Superior temporal gyrus (tissue), 1 donor: ENCODE measurements around the gene ANAPC15.

Experiments used
- DNase-seq: peaks from one replicate; pipeline ENCODE4 v3.0.0-alpha.2; 2016; ENCODE audit errors: extremely low spot score

ANAPC15 gene

DNA sequence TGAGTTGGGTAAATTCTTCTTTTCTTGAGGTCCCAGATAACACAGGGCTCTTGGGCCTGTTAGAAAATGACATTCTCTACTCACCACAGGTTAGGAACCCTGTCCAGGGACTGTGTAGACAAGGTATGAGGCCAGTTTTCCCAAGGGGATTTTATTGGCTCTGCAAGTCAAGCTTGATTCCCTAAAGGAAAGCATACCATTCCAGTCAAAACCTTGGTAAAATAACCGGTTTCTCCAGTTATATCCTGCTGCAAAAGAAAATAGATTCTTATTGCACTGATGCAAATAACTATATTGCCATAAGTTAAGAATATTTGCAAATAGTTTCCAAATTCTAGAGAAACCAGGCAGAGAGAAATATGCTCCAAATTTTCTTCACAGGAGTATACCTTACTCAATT is 13.5 kb upstream of the ANAPC15 start:
- no peak for DNase-seq

DNA sequence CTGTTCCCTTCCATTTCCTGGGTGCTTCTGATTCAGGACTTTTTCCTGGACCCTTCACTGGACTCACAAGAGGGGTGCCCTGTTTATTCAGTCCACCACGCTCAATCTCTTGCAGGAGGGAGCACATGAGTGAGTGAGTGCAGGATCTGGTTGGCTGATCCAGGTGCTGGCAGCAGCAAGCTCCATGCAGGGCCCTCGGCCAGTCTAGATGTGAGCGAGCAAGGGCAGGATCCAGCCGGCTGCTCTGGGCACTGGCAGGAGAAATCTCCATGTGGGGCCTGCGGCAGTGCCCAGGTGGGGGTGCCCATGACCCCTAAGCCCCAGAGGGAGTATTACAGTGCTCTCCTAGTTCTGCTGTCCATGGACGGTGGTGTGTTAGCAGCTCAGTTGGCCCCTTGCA is 11.6 kb upstream of the ANAPC15 start:
- DNase-seq, result no peak

DNA sequence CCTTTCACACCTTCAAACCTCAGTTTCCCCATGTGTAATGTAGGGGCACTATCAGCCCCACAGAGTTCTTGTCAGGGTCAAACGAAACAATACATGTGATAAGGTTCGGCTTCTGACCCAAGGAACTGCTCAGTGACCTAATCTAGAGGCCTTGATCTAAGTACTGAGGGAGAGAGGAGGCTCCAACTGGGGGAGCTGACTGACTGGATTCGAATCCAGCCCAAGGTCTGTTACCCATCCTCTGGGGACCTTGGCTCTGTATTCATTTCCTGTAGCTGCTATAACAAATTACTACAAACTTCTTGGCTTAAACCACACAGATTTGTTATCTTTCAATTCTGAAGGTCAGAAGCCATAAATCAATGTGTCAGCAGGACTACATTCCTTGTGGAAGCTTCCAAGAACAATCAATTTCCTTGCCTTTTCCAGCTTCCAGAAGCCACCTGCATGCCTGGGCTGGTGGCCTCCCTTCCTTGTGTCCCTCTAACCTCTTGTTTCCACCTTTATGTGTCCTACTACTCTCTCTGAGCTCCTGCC is 10.7 kb upstream of the ANAPC15 start:
- no peak for DNase-seq

DNA sequence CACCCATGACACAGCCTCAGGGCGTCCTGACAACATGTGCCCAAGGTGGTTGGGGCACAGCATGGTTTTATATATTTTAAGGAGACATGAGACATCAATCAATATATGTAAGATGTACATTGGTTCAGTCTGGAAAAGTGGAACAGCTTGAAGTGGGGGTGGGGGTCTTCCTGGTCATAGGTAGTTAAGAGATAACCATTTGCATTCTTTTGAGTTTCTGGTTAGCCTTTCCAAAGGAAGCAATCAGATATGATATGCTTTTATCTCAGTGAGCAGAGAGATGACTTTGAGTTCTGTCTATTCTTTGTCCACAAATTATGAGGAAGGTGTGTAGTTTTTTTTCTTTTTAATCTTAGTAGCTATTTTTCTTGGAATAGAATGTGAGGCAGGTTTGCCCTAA is 10.1 kb upstream of the ANAPC15 start:
- no peak for DNase-seq

DNA sequence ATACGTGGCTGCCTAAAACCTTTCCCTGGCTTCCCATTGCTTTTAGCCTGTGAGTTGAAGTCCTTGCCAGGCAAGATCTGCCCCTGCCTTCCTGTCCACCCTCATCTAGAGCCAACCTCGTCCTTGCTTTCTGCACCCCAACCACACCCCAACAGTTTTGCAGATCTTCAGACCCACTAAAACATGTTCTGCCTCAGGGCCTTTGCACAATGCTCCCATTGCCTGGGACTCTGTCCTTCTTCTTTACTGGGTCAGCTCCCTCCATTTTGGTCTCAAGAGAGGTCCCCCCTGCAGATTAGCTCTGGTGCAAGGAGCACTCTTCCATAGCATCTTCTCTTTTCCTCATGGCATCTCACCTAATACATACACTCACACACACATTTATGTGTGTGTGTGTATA is 8.4 kb upstream of the ANAPC15 start:
- DNase-seq, result no peak

DNA sequence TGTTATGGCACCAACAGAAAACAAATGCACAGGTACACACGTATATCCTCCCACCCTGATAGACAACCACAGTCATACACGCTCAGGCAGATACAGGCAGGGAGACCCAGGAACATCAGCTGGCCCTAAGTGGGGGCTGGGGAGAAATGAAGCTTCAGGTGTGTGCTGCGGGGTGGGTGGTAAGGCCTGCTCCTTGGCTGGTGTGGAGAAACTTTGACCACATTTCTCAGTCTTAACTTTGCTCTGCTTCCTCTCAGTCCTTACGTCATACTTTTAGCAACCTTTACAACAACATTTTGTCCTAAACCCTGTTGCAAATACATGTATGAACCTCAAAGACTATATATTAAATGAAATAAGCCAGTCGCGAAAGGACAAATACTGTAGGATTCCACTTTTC is 6.7 kb upstream of the ANAPC15 start:
- no peak for DNase-seq

DNA sequence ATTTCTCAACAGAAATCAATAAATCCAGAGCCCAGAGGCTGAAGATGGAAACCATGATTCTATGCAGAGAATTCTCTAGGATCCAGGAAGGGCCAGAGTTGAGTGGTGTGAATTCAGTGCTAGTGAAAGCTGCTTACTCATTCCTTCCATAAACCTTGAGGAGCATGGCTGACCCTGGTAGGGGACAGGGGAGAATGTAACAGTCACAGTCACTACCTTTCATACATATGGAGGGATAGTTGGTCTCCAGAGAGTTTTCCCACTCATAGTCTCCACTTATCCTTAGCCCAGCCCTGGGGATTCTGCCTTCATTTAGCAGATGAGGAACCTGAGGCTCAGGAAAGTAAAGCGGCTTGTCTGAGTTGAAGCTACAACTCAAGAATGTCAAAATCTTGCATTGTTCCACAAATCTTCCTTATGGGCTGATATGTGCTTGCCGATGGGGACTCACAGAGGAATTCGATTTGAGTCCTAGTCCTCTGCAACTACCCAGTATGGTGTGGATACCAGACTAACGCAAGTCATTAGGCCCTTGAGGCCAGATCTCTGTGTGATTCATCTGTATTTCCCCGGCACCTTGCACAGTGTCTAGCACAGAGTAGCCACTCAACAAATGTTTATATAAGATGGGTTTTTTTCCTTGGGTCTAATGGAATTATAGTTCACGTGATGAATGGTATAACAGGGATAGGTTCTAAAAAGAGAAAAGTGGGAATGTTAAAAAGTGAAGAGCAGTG is 3.7 kb upstream of the ANAPC15 start:
- no peak for DNase-seq

DNA sequence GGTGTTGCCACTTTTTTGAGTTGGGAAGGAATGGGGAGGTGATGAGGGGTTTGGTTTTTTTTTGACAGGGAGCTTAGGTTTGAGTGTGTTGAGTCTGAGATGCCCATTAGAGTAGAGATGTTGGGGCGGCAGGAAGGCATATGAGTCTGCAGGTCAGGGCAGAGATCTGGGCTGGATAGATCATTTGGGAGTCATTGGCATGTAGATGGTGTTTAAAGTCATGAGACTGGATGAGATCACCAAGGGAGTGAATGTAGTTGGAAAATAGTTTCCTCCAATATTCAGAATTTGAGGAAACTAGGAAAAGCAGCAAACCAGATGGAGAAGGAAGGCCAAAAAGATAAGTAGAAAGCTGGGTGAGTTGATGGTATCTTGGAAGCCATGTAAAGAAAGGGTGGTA is 2.1 kb upstream of the ANAPC15 start:
- DNase-seq, result no peak

DNA sequence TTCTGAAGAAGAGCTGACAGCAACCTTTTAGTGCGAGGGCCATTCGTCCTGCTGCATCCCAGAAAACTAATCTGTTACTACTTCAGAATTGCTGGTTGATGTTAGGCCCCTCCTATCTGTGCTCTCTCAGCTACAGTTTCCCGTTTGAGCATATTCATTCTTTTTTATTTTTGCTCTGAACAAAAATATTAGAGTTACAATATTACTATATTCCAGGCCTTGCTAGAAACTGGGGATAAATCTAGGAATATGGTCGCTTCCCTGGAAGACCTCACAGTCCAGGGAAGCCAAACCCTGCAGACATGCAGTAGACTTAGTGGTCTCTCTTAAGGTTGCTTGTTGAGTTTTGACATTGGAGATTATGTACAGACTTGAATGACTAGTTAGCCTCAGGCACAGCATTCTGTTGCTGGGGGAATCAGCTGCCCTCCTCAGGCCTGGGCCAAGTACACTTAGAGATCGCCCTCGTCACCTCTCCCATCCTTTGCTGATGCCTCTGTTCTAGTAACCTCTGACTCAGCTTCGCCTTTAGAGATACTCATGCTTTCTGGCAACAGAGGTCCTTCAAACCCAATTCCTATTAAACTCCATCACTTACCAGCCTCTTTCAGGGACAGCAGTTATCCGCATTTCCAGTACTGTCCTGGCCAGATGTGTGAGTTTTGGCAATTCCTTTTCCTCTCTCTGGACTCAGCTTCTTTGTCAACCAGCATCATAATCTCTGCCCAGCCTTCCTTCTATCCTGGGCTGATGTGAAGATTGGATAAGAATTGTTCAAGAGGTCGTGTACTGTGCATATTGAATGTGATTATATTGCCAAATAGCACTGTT is 698 bp upstream of the ANAPC15 start:
- DNase-seq, result peak; percentile 20

DNA sequence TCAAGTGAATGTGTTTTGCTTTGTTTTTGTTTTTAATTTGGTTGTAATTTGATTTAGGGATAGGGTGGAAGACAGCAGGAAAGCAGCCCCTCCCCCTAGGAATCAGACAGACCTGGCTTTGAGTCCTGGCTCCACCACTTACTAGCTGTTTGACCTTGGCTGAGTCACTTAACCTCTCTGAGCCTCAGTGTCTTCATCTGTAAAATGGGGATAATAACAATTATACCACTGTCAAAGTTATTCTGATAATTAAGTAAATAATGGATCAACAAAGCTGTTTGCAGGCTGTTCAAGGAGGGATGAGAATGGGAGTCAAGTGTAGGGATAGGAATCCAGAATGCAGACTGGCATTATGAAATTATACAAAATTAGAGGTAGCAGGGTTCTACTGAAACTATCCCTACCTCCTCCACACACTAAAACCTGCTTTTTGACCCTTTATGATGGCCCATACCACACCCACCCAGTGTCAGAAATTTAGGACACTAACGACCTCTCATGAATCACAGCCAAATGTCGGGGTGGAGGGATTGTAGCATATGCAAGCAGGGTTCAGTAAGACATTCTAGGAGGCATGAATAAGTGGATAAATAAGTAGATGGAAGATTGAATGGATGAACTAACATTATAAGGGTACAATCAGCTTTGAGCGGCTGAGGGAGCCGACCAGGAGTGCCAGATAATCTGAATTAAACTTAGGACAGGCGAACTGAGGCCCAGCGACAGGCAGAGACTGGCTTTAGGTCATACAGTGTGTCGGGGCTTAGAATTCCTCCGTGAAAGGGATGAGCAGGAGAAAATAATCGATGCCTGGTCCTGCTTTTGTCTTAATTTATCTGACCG is 974 bp downstream of the ANAPC15 start:
- no peak for DNase-seq

DNA sequence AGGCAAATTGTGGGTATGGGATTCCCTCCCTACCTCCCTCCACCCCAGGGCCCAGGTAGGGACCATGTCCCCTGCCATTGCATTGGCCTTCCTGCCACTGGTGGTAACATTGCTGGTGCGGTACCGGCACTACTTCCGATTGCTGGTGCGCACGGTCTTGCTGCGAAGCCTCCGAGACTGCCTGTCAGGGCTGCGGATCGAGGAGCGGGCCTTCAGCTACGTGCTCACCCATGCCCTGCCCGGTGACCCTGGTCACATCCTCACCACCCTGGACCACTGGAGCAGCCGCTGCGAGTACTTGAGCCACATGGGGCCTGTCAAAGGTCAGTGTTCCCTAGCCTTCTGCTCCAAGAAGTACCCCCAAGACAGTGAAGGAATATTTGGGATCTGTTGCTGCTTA is 6.6 kb downstream of the ANAPC15 start, which contains the start of gene TOMT:
TSS of gene TOMT (plus strand) at position 37 of the 400 bp plus-strand sequence. CDS start at position 65, 28 bp downstream.
- DNase-seq, result no peak

DNA sequence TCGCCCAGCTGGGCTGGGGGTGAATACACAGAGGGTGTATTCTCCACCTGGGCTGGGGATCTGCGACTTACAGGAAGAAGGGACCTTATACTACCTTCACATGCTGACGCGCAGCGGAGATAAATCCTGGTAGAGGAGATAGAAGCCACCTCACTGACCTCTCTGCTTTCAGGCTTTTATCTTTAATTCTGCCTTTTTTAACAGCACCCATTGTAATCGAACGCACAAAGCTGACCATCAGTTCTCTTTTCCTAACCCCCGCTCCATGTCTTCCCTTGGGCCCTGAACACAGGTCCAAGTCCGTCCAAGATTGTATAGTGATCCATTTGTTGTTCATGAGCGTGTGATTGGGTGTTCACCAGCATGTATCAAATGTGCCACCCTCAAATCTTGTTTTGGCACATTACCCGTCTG is 8.7 kb downstream of the ANAPC15 start:
- no peak for DNase-seq

DNA sequence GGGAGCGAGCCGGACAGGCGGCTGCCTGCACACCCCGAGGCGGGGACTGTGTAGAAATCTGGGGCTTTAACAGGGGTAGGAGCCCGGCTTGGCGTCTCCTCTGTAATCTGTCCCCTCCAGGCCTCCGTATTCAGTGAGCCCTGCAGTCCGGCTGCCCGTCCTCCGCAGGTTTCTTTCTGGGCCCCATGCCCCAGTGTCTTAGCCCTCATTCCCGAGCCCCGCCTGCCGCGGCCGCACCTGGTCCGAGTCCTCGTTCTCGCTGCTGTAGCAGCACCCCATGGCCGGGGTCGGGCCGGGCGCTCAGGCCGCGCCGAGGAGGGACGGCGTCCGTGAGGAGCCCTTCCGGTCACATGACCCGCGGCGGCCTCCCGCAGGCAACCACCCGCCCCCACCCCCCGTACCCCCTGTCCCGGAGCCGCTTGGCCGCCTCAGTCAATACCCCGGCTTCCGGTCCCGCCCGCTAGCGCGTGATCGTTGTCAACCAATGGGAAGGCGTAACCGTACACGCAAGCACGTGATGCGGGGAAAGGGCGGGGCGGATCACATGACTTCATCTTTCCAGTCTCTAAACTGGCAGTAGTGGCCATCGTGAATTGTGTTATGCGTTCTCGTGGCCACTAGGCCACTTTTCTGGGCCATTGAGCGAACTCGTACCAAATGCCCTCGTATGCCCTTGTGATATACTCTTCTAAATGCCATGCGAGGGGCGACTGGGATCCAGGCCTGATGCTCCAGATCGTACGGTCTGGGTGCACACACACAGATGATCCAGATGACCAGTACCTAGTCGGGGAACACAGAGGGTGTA is 9.3 kb downstream of the ANAPC15 start, which contains the start of gene LAMTOR1:
TSS of gene LAMTOR1 (minus strand) at position 352 of the 808 bp plus-strand sequence. CDS start at position 279, 73 bp downstream.
- peak; percentile 100 for DNase-seq

DNA sequence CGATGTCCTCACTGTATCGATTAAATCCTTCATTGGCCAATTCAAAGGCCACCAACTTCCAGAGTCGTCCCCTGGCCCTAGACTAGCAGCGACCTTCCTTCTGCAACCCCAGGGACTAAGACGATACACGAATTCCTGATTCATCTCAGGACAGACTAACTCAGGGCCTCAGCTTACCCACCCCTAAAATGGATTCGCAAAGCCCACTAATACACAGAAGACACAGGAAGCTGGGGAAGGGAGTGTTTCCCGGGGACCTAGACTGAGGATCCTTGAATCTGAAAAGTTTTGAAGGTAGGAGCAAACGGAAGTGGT is 9.9 kb downstream of the ANAPC15 start:
- no peak for DNase-seq

DNA sequence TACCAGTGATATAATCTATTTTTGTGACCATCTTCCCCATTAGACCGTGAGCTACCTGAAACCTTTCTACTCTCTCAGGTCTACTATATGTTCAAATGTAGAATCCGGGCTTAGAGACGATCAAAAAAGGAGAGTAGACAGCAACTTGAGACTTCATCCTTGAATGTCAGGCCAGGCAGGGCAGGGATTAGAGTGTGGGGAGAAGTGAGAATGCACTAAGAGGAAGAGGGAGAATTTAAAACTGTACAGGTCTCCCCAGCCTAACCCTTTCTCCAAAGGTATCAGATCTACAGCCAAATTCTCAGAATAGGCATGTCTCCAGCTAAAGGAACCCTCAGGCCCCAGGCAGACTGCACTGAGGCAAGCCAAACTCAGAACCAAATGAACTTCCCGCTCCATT is 10.3 kb downstream of the ANAPC15 start:
- no peak for DNase-seq

DNA sequence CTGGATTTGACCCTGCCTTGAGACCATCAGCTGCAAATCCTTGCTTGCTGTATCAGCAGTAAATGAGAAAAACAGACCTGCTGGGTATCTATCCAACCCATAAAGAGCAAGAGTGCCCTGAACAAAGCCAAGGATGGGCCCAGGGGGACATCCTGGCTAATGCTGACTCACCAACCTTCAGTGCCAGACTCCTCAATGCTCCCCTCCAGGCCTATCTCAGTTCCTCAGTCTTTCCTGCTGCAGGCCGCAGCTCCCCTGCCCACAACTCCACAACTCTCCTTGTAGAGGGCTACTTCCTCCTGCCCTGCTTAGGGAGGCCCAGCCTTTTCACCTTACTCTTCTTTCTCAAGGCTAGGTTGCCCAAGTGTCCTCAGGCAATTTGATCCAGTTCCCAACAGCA is 12.0 kb downstream of the ANAPC15 start:
- no peak for DNase-seq

DNA sequence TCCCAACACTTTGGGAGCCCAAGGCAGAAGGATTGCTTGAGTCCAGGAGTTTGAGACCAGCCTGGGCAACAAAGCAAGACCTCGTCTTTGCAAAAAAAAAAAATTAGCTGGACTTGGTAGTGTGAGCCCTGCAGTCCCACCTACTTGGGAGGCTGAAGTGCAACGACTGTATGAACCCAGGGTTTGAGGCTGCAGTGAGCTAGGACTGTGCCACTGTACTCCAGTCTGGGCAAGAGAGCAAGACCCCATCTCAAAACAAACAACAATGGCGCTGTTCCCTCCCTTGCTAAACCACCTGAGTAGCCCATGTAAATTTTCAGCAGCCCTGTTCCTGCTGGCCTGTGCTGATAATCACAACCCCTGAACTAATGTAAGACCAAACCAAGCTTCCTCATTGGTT is 12.5 kb downstream of the ANAPC15 start:
- no peak for DNase-seq

DNA sequence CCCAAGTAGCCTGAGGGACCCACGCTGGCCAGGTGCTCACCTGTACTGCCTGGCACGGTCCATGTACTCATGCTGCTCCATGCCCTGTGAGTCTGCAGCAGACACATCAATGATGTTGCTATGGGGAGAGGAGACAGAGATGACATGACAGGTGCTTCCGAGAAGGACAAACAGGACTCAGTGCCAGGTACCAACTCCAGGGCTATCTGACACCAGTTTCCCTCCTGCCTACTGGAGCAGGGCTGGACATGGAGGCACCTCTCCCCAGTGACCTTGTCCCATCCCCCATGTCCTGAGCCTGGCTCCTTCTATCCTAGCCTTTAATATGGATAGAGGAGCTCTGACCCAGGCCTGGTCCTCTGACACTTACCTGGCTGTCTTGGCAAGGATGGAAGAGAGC is 13.8 kb downstream of the ANAPC15 start:
- DNase-seq, result no peak

DNA sequence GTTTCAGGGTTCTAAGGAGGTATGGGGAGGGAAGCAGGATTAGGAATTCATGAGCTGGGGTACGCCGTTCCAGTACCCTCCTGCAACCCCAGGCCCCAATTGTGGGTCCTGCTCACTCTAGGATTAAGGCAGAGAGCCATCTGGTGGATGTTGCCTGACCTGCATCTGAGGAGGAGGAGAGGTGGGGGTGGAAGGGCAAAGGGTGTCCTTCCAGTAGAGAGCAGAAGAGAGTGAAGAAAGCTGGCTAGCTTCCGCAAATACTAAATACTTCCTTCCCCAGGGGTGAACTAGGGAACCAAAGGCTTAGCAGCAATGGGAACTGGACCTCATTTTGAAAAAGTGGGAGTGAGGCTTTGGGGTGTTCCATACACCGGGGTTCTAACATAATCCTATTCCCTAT is 21.2 kb downstream of the ANAPC15 start:
- DNase-seq, result peak; percentile 84

DNA sequence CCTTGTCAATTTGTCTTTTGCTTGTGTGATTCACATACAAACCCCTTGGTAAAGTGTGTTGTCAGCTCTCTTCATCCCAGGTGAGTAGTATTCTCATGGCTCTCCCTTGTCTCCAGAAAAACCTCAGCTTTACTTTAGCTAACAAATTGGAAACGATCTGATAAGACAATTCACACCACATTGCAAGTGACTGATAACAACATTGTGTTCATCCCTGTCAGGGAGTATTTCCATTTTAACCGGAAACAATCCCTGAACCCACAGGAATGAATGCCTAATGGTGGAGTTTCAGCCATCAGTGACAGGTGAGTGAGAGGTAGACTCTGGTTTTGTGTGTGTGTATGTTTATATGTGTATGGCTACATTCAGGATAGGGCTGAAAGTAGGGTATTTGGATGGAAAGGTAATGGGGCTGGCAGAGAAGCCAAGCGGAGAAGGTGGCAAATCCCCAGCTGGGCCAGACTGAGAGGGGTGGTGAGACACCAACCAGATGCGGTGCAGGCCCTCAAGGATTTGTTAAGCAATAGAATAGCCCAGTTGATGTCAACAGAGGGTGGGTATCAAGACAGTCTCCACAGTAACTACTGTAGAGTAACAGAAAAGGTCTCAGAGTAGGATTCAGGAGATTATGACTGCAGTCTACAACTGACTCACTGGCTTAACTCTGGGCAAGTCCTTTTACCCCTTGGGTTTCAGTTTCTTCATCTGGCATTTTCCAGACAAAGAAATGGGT is 24.3 kb downstream of the ANAPC15 start:
- no peak for DNase-seq
